MM.1S (cell line): ENCODE data around the gene LHPP.

Source experiments
- DNase-seq: peaks from one replicate; pipeline ENCODE4 v3.0.0-alpha.2; 2015
- H2AFZ ChIP-seq: fragments of 300-600 bp; sonication (generic); 2 replicates; pipeline ENCODE4 v1.6.0; 2016; ENCODE audit warnings: antibody characterized with exemption, low read length
- H3F3A ChIP-seq: fragments of 300-600 bp; sonication (generic); 2 replicates; pipeline ENCODE4 v1.6.1; 2016; ENCODE audit warnings: mild to moderate bottlenecking, antibody characterized with exemption, low read length, moderate library complexity, mixed read lengths; ENCODE audit not compliant: insufficient read depth
- H3K27ac ChIP-seq: fragments of 300-600 bp; sonication (generic); 2 replicates; pipeline ENCODE4 v1.5.1; 2016; ENCODE audit warnings: mild to moderate bottlenecking, low read length
- H3K27me3 ChIP-seq: fragments of 300-600 bp; sonication (generic); replicated peaks from 2 replicates; pipeline ENCODE4 v1.6.0; 2016; ENCODE audit warnings: low read length; ENCODE audit not compliant: insufficient read depth
- H3K36me3 ChIP-seq: fragments of 300-600 bp; sonication (generic); replicated peaks from 2 replicates; pipeline ENCODE4 v1.6.1; 2016; ENCODE audit warnings: mild to moderate bottlenecking, low read length, mixed read lengths; ENCODE audit not compliant: insufficient read depth
- H3K4me1 ChIP-seq: fragments of 300-600 bp; sonication (generic); 2 replicates; pipeline ENCODE4 v1.6.1; 2016; ENCODE audit warnings: low read length, mixed read lengths
- H3K4me2 ChIP-seq: fragments of 300-600 bp; sonication (generic); 2 replicates; pipeline ENCODE4 v1.6.0; 2016; ENCODE audit warnings: low read depth, low read length
- H3K4me3 ChIP-seq: fragments of 300-600 bp; sonication (generic); 2 replicates; pipeline ENCODE4 v1.5.1; 2016; ENCODE audit warnings: low read length, mixed read lengths
- H3K79me2 ChIP-seq: fragments of 300-600 bp; sonication (generic); 2 replicates; pipeline ENCODE4 v1.6.1; 2016; ENCODE audit warnings: mixed run types, low read length, mixed read lengths
- H3K9ac ChIP-seq: fragments of 300-600 bp; sonication (generic); 2 replicates; pipeline ENCODE4 v1.6.1; 2016; ENCODE audit warnings: low read length, mixed read lengths
- H3K9me2 ChIP-seq: fragments of 300-600 bp; sonication (generic); replicated peaks from 2 replicates; pipeline ENCODE4 v1.6.1; 2016; ENCODE audit warnings: mild to moderate bottlenecking, low read length, mixed read lengths; ENCODE audit not compliant: insufficient read depth
- H3K9me3 ChIP-seq: fragments of 300-600 bp; sonication (generic); replicated peaks from 2 replicates; pipeline ENCODE4 v1.6.1; 2016; ENCODE audit warnings: mild to moderate bottlenecking, low read length, mixed read lengths; ENCODE audit not compliant: insufficient read depth
- H4K20me1 ChIP-seq: fragments of 300-600 bp; sonication (generic); 2 replicates; pipeline ENCODE4 v1.6.1; 2016; ENCODE audit warnings: mild to moderate bottlenecking, low read length, moderate library complexity, mixed read lengths; ENCODE audit not compliant: insufficient read depth
- EZH2 ChIP-seq: fragments of 300-600 bp; sonication (generic); optimal IDR thresholded peaks from 2 replicates; pipeline ENCODE3; 2017; ENCODE audit warnings: low read depth, mild to moderate bottlenecking, antibody characterized with exemption, low read length, mixed read lengths
- EZH2phosphoT487 ChIP-seq: fragments of 300-600 bp; sonication (generic); IDR thresholded peaks from 2 replicates; pipeline ENCODE4 v1.6.1; 2018; ENCODE audit warnings: antibody characterized with exemption, low read length
- TF ChIP-seq, protein P1 (sequence below): fragments of 300-600 bp; sonication (generic); IDR thresholded peaks from 2 replicates; pipeline ENCODE4 v1.5.1; 2016; ENCODE audit warnings: antibody characterized with exemption, low read length, mixed read lengths

The LHPP gene

GRCh38 chr10:124656541-124656940 is 194.9 kb downstream of the LHPP start:
- Histone ChIP-seq H3K36me3 (no peaks in the 10 kb centered on the region), H3F3A (no peaks in the 10 kb centered on the region), H3K9me3 (no peaks in the 10 kb centered on the region), H3K4me3 (no peak overlapping the region), H2AFZ (no peak overlapping the region), H3K9me2 (no peaks in the 10 kb centered on the region), H3K4me2 (no peak overlapping the region), H3K79me2 (peaks cover 22% of the 10 kb centered on the region), H3K4me1 (no peaks in the 10 kb centered on the region), H3K9ac (no peak overlapping the region), H3K27ac (no peak overlapping the region), H3K27me3 (no peaks in the 10 kb centered on the region), H4K20me1 (no peaks in the 10 kb centered on the region)
- no peak for DNase-seq
- TF ChIP-seq EZH2 (no peak), EZH2phosphoT487 (no peak)
- TF ChIP-seq, protein P1, sequence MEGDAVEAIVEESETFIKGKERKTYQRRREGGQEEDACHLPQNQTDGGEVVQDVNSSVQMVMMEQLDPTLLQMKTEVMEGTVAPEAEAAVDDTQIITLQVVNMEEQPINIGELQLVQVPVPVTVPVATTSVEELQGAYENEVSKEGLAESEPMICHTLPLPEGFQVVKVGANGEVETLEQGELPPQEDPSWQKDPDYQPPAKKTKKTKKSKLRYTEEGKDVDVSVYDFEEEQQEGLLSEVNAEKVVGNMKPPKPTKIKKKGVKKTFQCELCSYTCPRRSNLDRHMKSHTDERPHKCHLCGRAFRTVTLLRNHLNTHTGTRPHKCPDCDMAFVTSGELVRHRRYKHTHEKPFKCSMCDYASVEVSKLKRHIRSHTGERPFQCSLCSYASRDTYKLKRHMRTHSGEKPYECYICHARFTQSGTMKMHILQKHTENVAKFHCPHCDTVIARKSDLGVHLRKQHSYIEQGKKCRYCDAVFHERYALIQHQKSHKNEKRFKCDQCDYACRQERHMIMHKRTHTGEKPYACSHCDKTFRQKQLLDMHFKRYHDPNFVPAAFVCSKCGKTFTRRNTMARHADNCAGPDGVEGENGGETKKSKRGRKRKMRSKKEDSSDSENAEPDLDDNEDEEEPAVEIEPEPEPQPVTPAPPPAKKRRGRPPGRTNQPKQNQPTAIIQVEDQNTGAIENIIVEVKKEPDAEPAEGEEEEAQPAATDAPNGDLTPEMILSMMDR = no peak

- no peaks in the 10 kb centered on the region for H3K9me3 ChIP-seq
- H3K79me2 ChIP-seq = peaks cover 15% of the 10 kb centered on the region
- no peak overlapping the region for H3K9ac ChIP-seq
- H3K4me2 ChIP-seq = no peak overlapping the region
- H4K20me1 ChIP-seq = no peaks in the 10 kb centered on the region
- DNase-seq = no peak
- no peaks in the 10 kb centered on the region for H3F3A ChIP-seq
- H3K9me2 ChIP-seq = no peaks in the 10 kb centered on the region
- H3K4me1 ChIP-seq = no peaks in the 10 kb centered on the region
- no peaks in the 10 kb centered on the region for H3K36me3 ChIP-seq
- H3K27ac ChIP-seq = no peak overlapping the region
- H2AFZ ChIP-seq = no peak overlapping the region
- H3K4me3 ChIP-seq = no peak overlapping the region
- no peak for TF ChIP-seq EZH2phosphoT487
- TF ChIP-seq EZH2 = no peak
- TF ChIP-seq, protein P1 = no peak
- no peaks in the 10 kb centered on the region for H3K27me3 ChIP-seq
Measured at GRCh38 chr10:124657806-124658205, 196.2 kb downstream of the LHPP start.

DNA sequence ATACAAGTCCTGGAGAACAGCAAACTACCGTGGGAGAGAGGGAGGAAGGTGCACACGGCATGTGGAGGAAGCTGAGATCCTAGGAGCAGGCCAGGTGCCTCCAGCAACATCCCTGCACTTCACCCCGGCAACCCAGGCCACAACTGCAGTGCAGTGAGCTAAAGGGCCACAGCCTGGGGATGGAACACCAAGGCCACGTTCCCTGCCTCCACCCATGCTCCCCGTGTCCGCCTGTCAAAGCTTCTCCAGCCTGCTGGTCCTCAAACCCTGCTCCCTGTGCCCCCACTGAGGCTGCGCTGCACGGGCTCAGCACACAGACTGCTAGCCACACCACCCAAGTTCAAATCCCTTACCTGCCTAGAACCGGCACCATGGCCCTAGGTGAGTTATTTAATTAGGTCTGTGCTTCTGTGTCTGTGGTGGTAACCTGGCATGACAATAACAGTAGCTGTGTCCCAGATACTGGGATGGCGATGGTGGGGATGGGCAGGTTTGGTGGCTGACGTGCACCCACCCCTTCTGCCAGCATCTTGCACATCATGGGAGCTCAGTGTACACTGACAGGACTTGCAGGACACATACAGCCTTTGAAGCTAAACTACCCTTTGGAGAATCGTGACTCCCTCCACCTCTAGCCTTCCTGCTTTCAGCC is 197.1 kb downstream of the LHPP start:
- H3K79me2 ChIP-seq = peaks cover 14% of the 10 kb centered on the region
- H4K20me1 ChIP-seq = no peaks in the 10 kb centered on the region
- H3K4me3 ChIP-seq = no peak overlapping the region
- H3K9me2 ChIP-seq = no peaks in the 10 kb centered on the region
- TF ChIP-seq EZH2 (no peak), EZH2phosphoT487 (no peak)
- TF ChIP-seq, protein P1 = no peak
- H2AFZ ChIP-seq = no peak overlapping the region
- no peaks in the 10 kb centered on the region for H3K9me3 ChIP-seq
- H3F3A ChIP-seq = no peaks in the 10 kb centered on the region
- no peaks in the 10 kb centered on the region for H3K36me3 ChIP-seq
- DNase-seq = no peak
- no peaks in the 10 kb centered on the region for H3K4me1 ChIP-seq
- H3K27ac ChIP-seq = no peak overlapping the region
- no peak overlapping the region for H3K9ac ChIP-seq
- no peaks in the 10 kb centered on the region for H3K27me3 ChIP-seq
- H3K4me2 ChIP-seq = no peak overlapping the region
